Activated CD8-positive, alpha-beta T cell treated with anti-CD3 and anti-CD28 coated beads for 36 hours (primary cell): Measurements from ENCODE around the gene ZMIZ1. TPM values are rescaled to one million over a fixed set of nuclear protein-coding genes. Genes with fewer than 3 reads are reported as not detected.
A peak's percentile ranks its signal among the peaks of the same experiment; 100 is the strongest.

ENCODE experiments used
- ATAC-seq: fragments of 200-7000 bp; cut with Tn5 transposase; one replicate; pipeline ENCODE4 v1.10.0; 2021; ENCODE audit warnings: mild to moderate bottlenecking, moderate library complexity
- CTCF ChIA-PET: fragments of 350-600 bp; sonication (Branson Sonifier 250); formaldehyde crosslinking; loops from one replicate; lab custom pipeline; 2021; ENCODE audit warnings: antibody characterized with exemption; lab: Charles Lee
- POLR2A ChIA-PET: fragments of 350-600 bp; sonication (Branson Sonifier 250); formaldehyde crosslinking; loops from one replicate; lab custom pipeline; 2021; ENCODE audit warnings: antibody characterized with exemption; lab: Charles Lee
- DNase-seq: peaks from one replicate; pipeline ENCODE4 v3.0.0-alpha.2; 2020
- H3K27ac Mint-ChIP-seq: one replicate; pipeline ENCODE4 v1.8.0; 2021; ENCODE audit warnings: mild to moderate bottlenecking, mixed read lengths
- H3K27me3 Mint-ChIP-seq: one replicate; pipeline ENCODE4 v1.8.0; 2021; ENCODE audit warnings: mixed read lengths
- H3K36me3 Mint-ChIP-seq: one replicate; pipeline ENCODE4 v1.8.0; 2021; ENCODE audit warnings: low read depth, mixed read lengths
- H3K4me1 Mint-ChIP-seq: one replicate; pipeline ENCODE4 v1.8.0; 2021; ENCODE audit warnings: low read depth, mixed read lengths
- H3K4me3 Mint-ChIP-seq: one replicate; pipeline ENCODE4 v1.8.0; 2021; ENCODE audit warnings: mild to moderate bottlenecking, moderate library complexity, mixed read lengths
- H3K9me3 Mint-ChIP-seq: one replicate; pipeline ENCODE4 v1.8.0; 2021; ENCODE audit warnings: mixed read lengths
- CTCF ChIP-seq: fragments of 200-600 bp; IDR thresholded peaks from one replicate; pipeline ENCODE4 v1.8.0; 2022; ENCODE audit warnings: antibody characterized with exemption, mild to moderate bottlenecking
- intact Hi-C: fragments of 100-400 bp; cut with micrococcal nuclease; formaldehyde crosslinking; loops from one replicate; pipeline ENCODE4 v1.10.0; 2022
- total RNA-seq, 2 experiments: library from RNA; stranded (reverse); gene quantifications; one replicate each; pipeline ENCODE4 v1.2.3, GENCODE V29; 2021

The ZMIZ1 gene
- total RNA-seq, 2 experiments from 2014 or later: 46.5 to 52.2 TPM

GRCh38 chr10:79243181-79244067 lies 174.7 kb downstream of the ZMIZ1 start:
- intact Hi-C loops: loop anchor here (10.0 kb wide), 1 partner anchor 81 kb away; no protein-coding TSS in a partner anchor
- peak; percentile 85 for DNase-seq
- ChIA-PET POLR2A (interaction anchor here (0.6 to 4.6 kb wide), 8 partner anchors 12 to 107 kb away, joined by 3 to 26 read pairs (median 3); partner anchors contain the start of gene PPIF), CTCF (interaction anchor here (1.0 to 1.2 kb wide), 2 partner anchors 38 to 269 kb away, joined by 3 read pairs; no protein-coding TSS in a partner anchor)
- peak; percentile 63 for ATAC-seq
- H3K9me3 Mint-ChIP-seq: no peaks in the 10 kb centered on the region
- H3K36me3 Mint-ChIP-seq: peaks cover 27% of the 10 kb centered on the region
- peak overlapping the region; percentile 92 for H3K27ac Mint-ChIP-seq
- H3K4me3 Mint-ChIP-seq: peak overlapping the region; percentile 85
- H3K4me1 Mint-ChIP-seq: peaks cover 64% of the 10 kb centered on the region
- H3K27me3 Mint-ChIP-seq: no peaks in the 10 kb centered on the region
- TF ChIP-seq CTCF: no peak

- peak overlapping the region; percentile 85 for H3K4me3 Mint-ChIP-seq
- CTCF ChIA-PET: no interaction called here
- H3K9me3 Mint-ChIP-seq: no peaks in the 10 kb centered on the region
- peaks cover 70% of the 10 kb centered on the region for H3K4me1 Mint-ChIP-seq
- H3K27me3 Mint-ChIP-seq: no peaks in the 10 kb centered on the region
- ATAC-seq (no peak), DNase-seq (no peak)
- H3K27ac Mint-ChIP-seq: peak overlapping the region; percentile 92
- H3K36me3 Mint-ChIP-seq: peaks cover 27% of the 10 kb centered on the region
- POLR2A ChIA-PET: interaction anchor here (0.9 to 4.6 kb wide), 5 partner anchors 11 to 105 kb away, joined by 3 to 26 read pairs (median 5); partner anchors contain the start of gene PPIF
- intact Hi-C loops: loop anchor here (10.0 kb wide), 1 partner anchor 81 kb away; no protein-coding TSS in a partner anchor
- no peak for TF ChIP-seq CTCF
Measured at GRCh38 chr10:79244068-79244442, 175.3 kb downstream of the ZMIZ1 start.

- ATAC-seq: no peak
- Mint-ChIP-seq H3K27me3 (no peaks in the 10 kb centered on the region), H3K36me3 (peaks cover 27% of the 10 kb centered on the region), H3K9me3 (no peaks in the 10 kb centered on the region), H3K27ac (peak overlapping the region; percentile 92), H3K4me1 (peaks cover 79% of the 10 kb centered on the region), H3K4me3 (peak overlapping the region; percentile 85)
- ChIA-PET POLR2A (interaction anchor here (0.9 to 4.6 kb wide), 5 partner anchors 9 to 270 kb away, joined by 3 to 26 read pairs (median 3); partner anchors contain the start of gene PPIF), CTCF (interaction anchor here (1.0 kb wide), 1 partner anchor 41 kb away, joined by 3 read pairs; no protein-coding TSS in a partner anchor)
- DNase-seq: peak; percentile 55
- TF ChIP-seq CTCF: no peak
- intact Hi-C loops: loop anchor here (5.0 to 10.0 kb wide), 2 partner anchors 42 to 80 kb away; no protein-coding TSS in a partner anchor
Measured at GRCh38 chr10:79244841-79245504, 176.2 kb downstream of the ZMIZ1 start.

GRCh38 chr10:79245539-79246208 lies 176.9 kb downstream of the ZMIZ1 start:
- ChIA-PET CTCF (no interaction called here), POLR2A (interaction anchor here (0.9 to 1.6 kb wide), 4 partner anchors 9 to 271 kb away, joined by 3 read pairs; no protein-coding TSS in a partner anchor)
- intact Hi-C loops: loop anchor here (5.0 to 10.0 kb wide), 2 partner anchors 42 to 79 kb away; no protein-coding TSS in a partner anchor
- peaks cover 79% of the 10 kb centered on the region for H3K4me1 Mint-ChIP-seq
- no peak for DNase-seq
- H3K36me3 Mint-ChIP-seq: peaks cover 27% of the 10 kb centered on the region
- no peak for ATAC-seq
- no peaks in the 10 kb centered on the region for H3K9me3 Mint-ChIP-seq
- TF ChIP-seq CTCF: no peak
- H3K27me3 Mint-ChIP-seq: no peaks in the 10 kb centered on the region
- H3K27ac Mint-ChIP-seq: peak overlapping the region; percentile 92
- peak overlapping the region; percentile 85 for H3K4me3 Mint-ChIP-seq
